HCT116 (cell line): ENCODE data around the gene REXO4. TPM values are rescaled to one million over a fixed set of nuclear protein-coding genes. Genes with fewer than 3 reads are reported as not detected.

Source experiments
- ATAC-seq: fragments of 200-7000 bp; cut with Tn5 transposase; 2 replicates; pipeline ENCODE4 v1.9.1; 2020; ENCODE audit warnings: mild to moderate bottlenecking, moderate library complexity
- BruUV-seq: library from RNA; stranded (reverse); fragments of 400-500 nt; replicated peaks from 2 replicates; lab custom pipeline; 2021; lab: Mats Ljungman, UMichigan
- CTCF ChIA-PET: fragments of 300-600 bp; sonication (Branson Sonifier 250); formaldehyde crosslinking; loops from one replicate; lab custom pipeline; 2021; ENCODE audit warnings: antibody characterized with exemption; lab: Charles Lee
- POLR2A ChIA-PET: fragments of 300-600, 350-600 bp; sonication (Branson Sonifier 250); formaldehyde crosslinking; loops from one replicate; lab custom pipeline; 2021; ENCODE audit warnings: antibody characterized with exemption; lab: Charles Lee
- RAD21 ChIA-PET, 2 experiments: fragments of 300-600 bp; sonication (Branson Sonifier 250); formaldehyde crosslinking; loops; one replicate each; lab custom pipeline; 2023; ENCODE audit warnings: low total read pairs in 2 of 2; ENCODE audit not compliant: uncharacterized antibody in 2 of 2, unreplicated experiment in 2 of 2, low non-redundant PET in 1 of 2; lab: Charles Lee
- DNase-seq: peaks from one replicate; pipeline ENCODE4 v3.0.0-alpha.2; 2010; ENCODE audit warnings: low read depth, low spot score
- H2AFZ ChIP-seq: fragments of 200-600 bp; shearing (Covaris generic), sonication (generic); 2 replicates; pipeline ENCODE4 v1.6.1; 2017; ENCODE audit warnings: low read depth, mixed run types, mixed read lengths, antibody characterized with exemption, low read length; ENCODE audit not compliant: poor library complexity, severe bottlenecking
- H3K27ac ChIP-seq: 2 replicates; pipeline ENCODE4 v1.5.1; 2012; ENCODE audit warnings: low read depth, low read length
- H3K27me3 ChIP-seq: fragments of 200-600 bp; sonication (generic); 2 replicates; pipeline ENCODE4 v1.6.1; 2016; ENCODE audit warnings: mixed run types, low read length, mixed read lengths; ENCODE audit not compliant: insufficient read depth
- H3K36me3 ChIP-seq, 2 experiments: fragments of 200-500 bp in 1 of 2; fragments of 200-600 bp in 1 of 2; sonication (Bioruptor generic) in 1 of 2; sonication (generic) in 1 of 2; 2 replicates each; pipeline versions ENCODE4 v1.5.1 to v1.6.1; 2014 to 2016; ENCODE audit warnings: low read length in 2 of 2, inconsistent platforms in 1 of 2, mixed read lengths in 1 of 2, mixed run types in 1 of 2; ENCODE audit not compliant: insufficient read depth in 2 of 2, control insufficient read depth in 1 of 2
- H3K4me1 ChIP-seq, 2 experiments: fragments of 200-600 bp in 1 of 2; sonication (generic) in 1 of 2; 2 replicates each; pipeline versions ENCODE4 v1.5.1 to v1.6.1; 2012 to 2017; ENCODE audit warnings: low read length in 2 of 2, inconsistent platforms in 1 of 2, mild to moderate bottlenecking in 1 of 2, mixed read lengths in 1 of 2, mixed run types in 1 of 2, moderate library complexity in 1 of 2; ENCODE audit not compliant: insufficient read depth in 2 of 2, control insufficient read depth in 1 of 2
- H3K4me2 ChIP-seq: fragments of 200-600 bp; sonication (generic); 2 replicates; pipeline ENCODE4 v1.6.1; 2017; ENCODE audit warnings: mixed run types, low read length, mixed read lengths
- H3K4me3 ChIP-seq, 2 experiments: fragments of 200-600 bp in 1 of 2; sonication (generic) in 1 of 2; replicated peaks in 1 of 2; 2 replicates each; pipeline ENCODE4 v1.5.1; 2011 to 2016; ENCODE audit warnings: low read length in 2 of 2, control low read depth in 1 of 2, low read depth in 1 of 2, mild to moderate bottlenecking in 1 of 2, mixed read lengths in 1 of 2, mixed run types in 1 of 2
- H3K79me2 ChIP-seq: fragments of 200-600 bp; sonication (generic); 2 replicates; pipeline ENCODE4 v1.6.1; 2017; ENCODE audit warnings: mild to moderate bottlenecking, mixed run types, low read length, moderate library complexity, mixed read lengths; ENCODE audit not compliant: insufficient read depth
- H3K9ac ChIP-seq: fragments of 200-600 bp; sonication (generic); 2 replicates; pipeline ENCODE4 v1.6.1; 2016; ENCODE audit warnings: low read length, mixed read lengths
- H3K9me2 ChIP-seq: fragments of 200-600 bp; sonication (generic), shearing (Covaris generic); 2 replicates; pipeline ENCODE4 v1.6.1; 2017; ENCODE audit warnings: mixed run types, mild to moderate bottlenecking, moderate library complexity; ENCODE audit not compliant: insufficient read depth
- H3K9me3 ChIP-seq, 2 experiments: fragments of 200-500 bp in 1 of 2; fragments of 200-600 bp in 1 of 2; sonication (Bioruptor generic) in 1 of 2; sonication (generic) in 1 of 2; 2 replicates each; pipeline ENCODE4 v1.6.1; 2014 to 2017; ENCODE audit warnings: low read length in 2 of 2, mixed read lengths in 2 of 2, inconsistent platforms in 1 of 2, low read depth in 1 of 2, mild to moderate bottlenecking in 1 of 2, mixed run types in 1 of 2, moderate library complexity in 1 of 2; ENCODE audit not compliant: control insufficient read depth in 1 of 2, insufficient read depth in 1 of 2
- H4K20me1 ChIP-seq: fragments of 200-600 bp; sonication (generic), shearing (Covaris generic); 2 replicates; pipeline ENCODE4 v1.6.1; 2017; ENCODE audit warnings: mixed run types, mild to moderate bottlenecking, moderate library complexity; ENCODE audit not compliant: insufficient read depth
- CEBPB ChIP-seq: IDR thresholded peaks from 2 replicates; pipeline ENCODE4 v1.6.1; 2012; ENCODE audit warnings: low read depth
- POLR2AphosphoS5 ChIP-seq: IDR thresholded peaks from 2 replicates; pipeline ENCODE4 v1.6.1; 2011; ENCODE audit warnings: mild to moderate bottlenecking, low read depth, low read length, moderate library complexity
- ZFX ChIP-seq: fragments of 450-650 bp; IDR thresholded peaks from 2 replicates; pipeline ENCODE4 v1.6.1; 2017
- intact Hi-C: fragments of 100-400 bp; cut with micrococcal nuclease; formaldehyde crosslinking; loops from 2 replicates; pipeline ENCODE4 v1.10.0; 2022
- total RNA-seq: library from RNA; stranded (reverse); gene quantifications from one replicate; pipeline ENCODE4 v1.2.1, GENCODE V29; 2021; ENCODE audit not compliant: unreplicated experiment
- TF ChIP-seq, protein P1 (sequence below): IDR thresholded peaks from 2 replicates; pipeline ENCODE4 v1.6.1; 2012; ENCODE audit warnings: low read depth

Gene REXO4
- total RNA-seq, 1 experiment from 2014 or later, result 24.6 TPM

DNA sequence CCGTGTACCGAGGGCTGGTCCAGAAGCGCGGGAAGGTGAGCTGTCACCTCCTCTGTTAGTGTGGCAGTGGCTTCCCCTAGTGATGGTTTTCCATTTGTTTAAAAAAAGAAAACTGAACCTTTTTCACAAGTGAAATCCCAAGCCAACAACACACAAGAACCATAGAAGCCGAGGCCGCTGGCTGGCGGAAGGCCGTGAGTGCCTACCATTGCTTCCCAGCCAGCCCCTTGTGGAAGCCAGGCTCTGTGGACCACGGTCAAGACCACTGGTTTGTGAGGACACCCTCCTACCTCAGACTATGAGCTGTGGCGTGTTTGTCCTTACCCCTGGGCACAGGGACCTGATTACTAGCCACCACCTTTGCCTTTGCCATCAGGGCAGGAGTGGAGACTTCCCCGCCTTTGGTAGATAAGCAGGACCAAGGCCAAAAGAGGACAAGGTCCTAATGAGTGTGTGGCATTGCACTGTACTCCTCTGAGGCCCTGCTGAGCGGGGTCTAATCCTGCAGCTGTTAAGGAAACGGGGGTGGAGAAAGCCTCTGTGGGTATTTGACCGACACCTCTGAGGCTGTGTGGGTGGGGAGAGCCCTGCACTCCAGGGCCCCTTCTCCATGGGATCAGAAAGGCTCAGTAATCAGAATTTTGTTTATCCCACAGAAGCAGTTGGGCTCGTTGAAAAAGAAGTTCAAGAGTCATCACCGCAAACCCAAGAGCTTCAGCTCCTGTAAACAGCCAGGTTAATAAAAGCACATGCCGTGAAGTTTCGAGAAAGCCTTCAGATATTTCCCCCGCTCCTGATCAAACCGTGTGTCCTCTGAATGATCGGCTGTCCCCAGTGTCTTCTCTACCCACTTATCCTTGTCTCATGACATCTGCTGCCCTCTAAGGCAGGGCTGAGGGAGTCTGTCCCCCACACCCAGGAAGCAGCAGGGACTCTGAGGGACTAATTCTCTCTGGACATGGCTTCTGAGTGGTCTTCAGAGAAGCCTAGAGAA lies 57.1 kb downstream of the REXO4 start:
- H3K4me2 ChIP-seq, result no peak overlapping the region
- H3K27me3 ChIP-seq, result no peaks in the 10 kb centered on the region
- TF ChIP-seq, protein P1, sequence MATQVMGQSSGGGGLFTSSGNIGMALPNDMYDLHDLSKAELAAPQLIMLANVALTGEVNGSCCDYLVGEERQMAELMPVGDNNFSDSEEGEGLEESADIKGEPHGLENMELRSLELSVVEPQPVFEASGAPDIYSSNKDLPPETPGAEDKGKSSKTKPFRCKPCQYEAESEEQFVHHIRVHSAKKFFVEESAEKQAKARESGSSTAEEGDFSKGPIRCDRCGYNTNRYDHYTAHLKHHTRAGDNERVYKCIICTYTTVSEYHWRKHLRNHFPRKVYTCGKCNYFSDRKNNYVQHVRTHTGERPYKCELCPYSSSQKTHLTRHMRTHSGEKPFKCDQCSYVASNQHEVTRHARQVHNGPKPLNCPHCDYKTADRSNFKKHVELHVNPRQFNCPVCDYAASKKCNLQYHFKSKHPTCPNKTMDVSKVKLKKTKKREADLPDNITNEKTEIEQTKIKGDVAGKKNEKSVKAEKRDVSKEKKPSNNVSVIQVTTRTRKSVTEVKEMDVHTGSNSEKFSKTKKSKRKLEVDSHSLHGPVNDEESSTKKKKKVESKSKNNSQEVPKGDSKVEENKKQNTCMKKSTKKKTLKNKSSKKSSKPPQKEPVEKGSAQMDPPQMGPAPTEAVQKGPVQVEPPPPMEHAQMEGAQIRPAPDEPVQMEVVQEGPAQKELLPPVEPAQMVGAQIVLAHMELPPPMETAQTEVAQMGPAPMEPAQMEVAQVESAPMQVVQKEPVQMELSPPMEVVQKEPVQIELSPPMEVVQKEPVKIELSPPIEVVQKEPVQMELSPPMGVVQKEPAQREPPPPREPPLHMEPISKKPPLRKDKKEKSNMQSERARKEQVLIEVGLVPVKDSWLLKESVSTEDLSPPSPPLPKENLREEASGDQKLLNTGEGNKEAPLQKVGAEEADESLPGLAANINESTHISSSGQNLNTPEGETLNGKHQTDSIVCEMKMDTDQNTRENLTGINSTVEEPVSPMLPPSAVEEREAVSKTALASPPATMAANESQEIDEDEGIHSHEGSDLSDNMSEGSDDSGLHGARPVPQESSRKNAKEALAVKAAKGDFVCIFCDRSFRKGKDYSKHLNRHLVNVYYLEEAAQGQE, result no peak
- TF ChIP-seq POLR2AphosphoS5 (no peak), CEBPB (no peak), ZFX (no peak)
- no peaks in the 10 kb centered on the region for H3K9me3 ChIP-seq
- H3K4me1 ChIP-seq, result peaks cover 7 to 9% of the 10 kb centered on the region in 2 experiments; a peak in 3 of 4 replicates
- BruUV-seq, result no TSS peak
- no peak overlapping the region for H2AFZ ChIP-seq
- DNase-seq (no peak), ATAC-seq (no peak)
- H3K9me2 ChIP-seq, result no peaks in the 10 kb centered on the region
- intact Hi-C loops, result no loop called here
- no peak overlapping the region for H3K4me3 ChIP-seq
- CTCF ChIA-PET, result interaction anchor here (1.1 kb wide), 1 partner anchor 99 kb away, joined by 3 read pairs; the partner anchor contains the start of gene CACFD1
- H3K36me3 ChIP-seq, result peaks cover 28 to 42% of the 10 kb centered on the region in 2 experiments; a peak in 3 of 4 replicates
- H3K79me2 ChIP-seq, result peaks cover 46% of the 10 kb centered on the region
- H4K20me1 ChIP-seq, result no peaks in the 10 kb centered on the region
- RAD21 ChIA-PET, result no interaction called here
- H3K27ac ChIP-seq, result peak overlapping the region; percentile 26; the same call in 1 of the 2 replicates
- no peak overlapping the region for H3K9ac ChIP-seq
- POLR2A ChIA-PET, result no interaction called here
